Stimulated activated CD4-positive, alpha-beta T cell treated with anti-CD3 and anti-CD28 coated beads, Interleukin-12 subunit alpha, Interleukin-12 subunit beta, amount 100 ng/mL, for 24 hours (primary cell): ENCODE data around the gene PRUNE2.

Source experiments
- DNase-seq, 2 experiments: peaks; one replicate each; pipeline ENCODE4 v3.0.0-alpha.2; 2020; ENCODE audit warnings: low read depth in 2 of 2

PRUNE2 gene

GRCh38 chr9:76629205-76629990, 276.5 kb downstream of the PRUNE2 start:
- no peak for DNase-seq

- no peak for DNase-seq
Measured at GRCh38 chr9:76628155-76628554, 277.8 kb downstream of the PRUNE2 start.

- no peak for DNase-seq
Measured at GRCh38 chr9:76626980-76627379, 278.9 kb downstream of the PRUNE2 start.

GRCh38 chr9:76626141-76626540, 279.8 kb downstream of the PRUNE2 start:
- DNase-seq, result no peak

GRCh38 chr9:76624391-76625048, 281.4 kb downstream of the PRUNE2 start:
- no peak for DNase-seq

GRCh38 chr9:76620996-76621395, 284.9 kb downstream of the PRUNE2 start:
- DNase-seq, result no peak

- no peak for DNase-seq
Measured at GRCh38 chr9:76620581-76620980, 285.3 kb downstream of the PRUNE2 start.

- no peak for DNase-seq
Measured at GRCh38 chr9:76619640-76620039, 286.3 kb downstream of the PRUNE2 start.

- no peak for DNase-seq
Measured at GRCh38 chr9:76619197-76619596, 286.7 kb downstream of the PRUNE2 start.

GRCh38 chr9:76618762-76619161, 287.2 kb downstream of the PRUNE2 start:
- no peak for DNase-seq

- DNase-seq, result no peak
Measured at GRCh38 chr9:76617497-76618175, 288.3 kb downstream of the PRUNE2 start.

- DNase-seq, result no peak
Measured at GRCh38 chr9:76616780-76617179, 289.1 kb downstream of the PRUNE2 start.

- DNase-seq, result no peak
Measured at GRCh38 chr9:76615177-76615603, 290.7 kb downstream of the PRUNE2 start.

- no peak for DNase-seq
Measured at GRCh38 chr9:76613974-76614373, 291.9 kb downstream of the PRUNE2 start.

- DNase-seq, result no peak
Measured at GRCh38 chr9:76613150-76613781, 292.6 kb downstream of the PRUNE2 start.

- no peak for DNase-seq
Measured at GRCh38 chr9:76610011-76610352, 295.9 kb downstream of the PRUNE2 start.

GRCh38 chr9:76609285-76610010, 296.5 kb downstream of the PRUNE2 start:
- no peak for DNase-seq

- DNase-seq, result no peak
Measured at GRCh38 chr9:76608575-76609273, 297.2 kb downstream of the PRUNE2 start.

GRCh38 chr9:76607730-76608436, 298.0 kb downstream of the PRUNE2 start:
- DNase-seq, result no peak

- no peak for DNase-seq
Measured at GRCh38 chr9:76605321-76605900, 300.5 kb downstream of the PRUNE2 start.
